HepG2 (cell line): Measurements from ENCODE around the gene ERICH6. TPM values are rescaled to one million over a fixed set of nuclear protein-coding genes. Genes with fewer than 3 reads are reported as not detected.
A peak's percentile ranks its signal among the peaks of the same experiment; 100 is the strongest.

Experiments
- BCL6 ChIP-seq: IDR thresholded peaks from 2 replicates; pipeline ENCODE4 v1.6.1; 2016; ENCODE audit warnings: missing genetic modification reagents, missing compliant biosample characterization
- CAMTA2 ChIP-seq: sonication (generic); formaldehyde crosslinking; IDR thresholded peaks from 2 replicates; pipeline ENCODE4 v1.4.0; 2020; ENCODE audit warnings: mild to moderate bottlenecking, missing genetic modification reagents, borderline replicate concordance
- FOXC1 ChIP-seq: sonication (generic); formaldehyde crosslinking; IDR thresholded peaks from 2 replicates; pipeline ENCODE4 v1.8.0; 2022; ENCODE audit warnings: mild to moderate bottlenecking, missing genetic modification reagents, borderline replicate concordance
- HNF4G ChIP-seq, 2 experiments: sonication (generic) in 1 of 2; formaldehyde crosslinking in 1 of 2; IDR thresholded peaks; 2 replicates each; pipeline versions ENCODE4 v1.4.0 to v1.6.1; 2011 to 2020; ENCODE audit warnings: borderline replicate concordance in 2 of 2, low read depth in 2 of 2, mild to moderate bottlenecking in 2 of 2, low read length in 1 of 2, missing genetic modification reagents in 1 of 2, moderate library complexity in 1 of 2
- HNRNPK ChIP-seq: fragments of 200-400 bp; formaldehyde crosslinking; IDR thresholded peaks from 2 replicates; pipeline ENCODE4 v1.6.1; 2018; ENCODE audit warnings: low read length, low read depth, moderate library complexity, mild to moderate bottlenecking; ENCODE audit not compliant: poor library complexity, severe bottlenecking
- ISL2 ChIP-seq: sonication (generic); formaldehyde crosslinking; IDR thresholded peaks from 2 replicates; pipeline ENCODE4 v1.5.0; 2020; ENCODE audit warnings: missing genetic modification reagents
- KLF15 ChIP-seq: sonication (generic); formaldehyde crosslinking; IDR thresholded peaks from 2 replicates; pipeline ENCODE4 v1.8.1; 2023; ENCODE audit warnings: borderline replicate concordance, mild to moderate bottlenecking, inconsistent platforms, missing genetic modification reagents, mixed read lengths
- MTF1 ChIP-seq: sonication (generic); formaldehyde crosslinking; IDR thresholded peaks from 2 replicates; pipeline ENCODE4 v1.5.0; 2020; ENCODE audit warnings: missing genetic modification reagents
- PAXIP1 ChIP-seq: sonication (generic); formaldehyde crosslinking; conservative IDR thresholded peaks from 2 replicates; pipeline ENCODE4 v1.4.0; 2020; ENCODE audit warnings: mild to moderate bottlenecking, missing genetic modification reagents, moderate library complexity
- PHF8 ChIP-seq: sonication (generic); formaldehyde crosslinking; IDR thresholded peaks from 2 replicates; pipeline ENCODE4 v1.5.0; 2020; ENCODE audit warnings: missing genetic modification reagents
- POLR2AphosphoS5 ChIP-seq: IDR thresholded peaks from 2 replicates; pipeline ENCODE4 v1.6.1; 2012; ENCODE audit warnings: low read depth, low read length
- RBM22 ChIP-seq: fragments of 200-400 bp; formaldehyde crosslinking; optimal IDR thresholded peaks from 2 replicates; pipeline ENCODE3; 2017; ENCODE audit warnings: mild to moderate bottlenecking, low read length, moderate library complexity
- SMC3 ChIP-seq: IDR thresholded peaks from 2 replicates; pipeline ENCODE4 v1.6.1; 2011; ENCODE audit warnings: low read length, improper control_type of control experiment
- TCF12 ChIP-seq, 2 experiments: fragments of 450-650 bp in 1 of 2; sonication (generic) in 1 of 2; formaldehyde crosslinking in 1 of 2; IDR thresholded peaks; 2 replicates each; pipeline versions ENCODE4 v1.6.1 to v1.8.0; 2017 to 2022; ENCODE audit warnings: antibody characterized with exemption in 1 of 2, mild to moderate bottlenecking in 1 of 2, missing genetic modification reagents in 1 of 2, moderate library complexity in 1 of 2
- TSC22D2 ChIP-seq: sonication (generic); formaldehyde crosslinking; IDR thresholded peaks from 2 replicates; pipeline ENCODE4 v1.5.1; 2020; ENCODE audit warnings: missing genetic modification reagents, mild to moderate bottlenecking, borderline replicate concordance
- ZBTB21 ChIP-seq: sonication (generic); formaldehyde crosslinking; IDR thresholded peaks from 2 replicates; pipeline ENCODE4 v1.4.0; 2020; ENCODE audit warnings: missing genetic modification reagents
- ZNF207 ChIP-seq: fragments of 450-650 bp; IDR thresholded peaks from 2 replicates; pipeline ENCODE4 v1.6.1; 2016; ENCODE audit warnings: antibody characterized with exemption, borderline replicate concordance
- ZNF224 ChIP-seq: sonication (generic); formaldehyde crosslinking; IDR thresholded peaks from 2 replicates; pipeline ENCODE4 v1.5.0; 2020; ENCODE audit warnings: mild to moderate bottlenecking, missing genetic modification reagents
- ZNF24 ChIP-seq: fragments of 450-650 bp; IDR thresholded peaks from 2 replicates; pipeline ENCODE4 v1.6.1; 2017; ENCODE audit warnings: antibody characterized with exemption, mild to moderate bottlenecking
- ZNF251 ChIP-seq: sonication (generic); formaldehyde crosslinking; IDR thresholded peaks from 2 replicates; pipeline ENCODE4 v1.9.0; 2021; ENCODE audit warnings: mild to moderate bottlenecking, missing genetic modification reagents
- ZNF333 ChIP-seq: sonication (generic); formaldehyde crosslinking; IDR thresholded peaks from 2 replicates; pipeline ENCODE4 v1.4.0; 2020; ENCODE audit warnings: mild to moderate bottlenecking, missing genetic modification reagents, borderline replicate concordance
- ZNF354B ChIP-seq: sonication (generic); formaldehyde crosslinking; IDR thresholded peaks from 2 replicates; pipeline ENCODE4 v1.8.0; 2022; ENCODE audit warnings: mild to moderate bottlenecking, missing genetic modification reagents
- ZNF562 ChIP-seq: sonication (generic); formaldehyde crosslinking; IDR thresholded peaks from 2 replicates; pipeline ENCODE4 v1.8.0; 2022; ENCODE audit warnings: missing genetic modification reagents, borderline replicate concordance
- ZNF674 ChIP-seq: sonication (generic); formaldehyde crosslinking; IDR thresholded peaks from 2 replicates; pipeline ENCODE4 v1.5.0; 2020; ENCODE audit warnings: low read depth, mild to moderate bottlenecking, missing genetic modification reagents
- ZSCAN12 ChIP-seq: sonication (generic); formaldehyde crosslinking; IDR thresholded peaks from 2 replicates; pipeline ENCODE4 v1.9.0; 2021; ENCODE audit warnings: mild to moderate bottlenecking, missing genetic modification reagents
- polyA plus RNA-seq, 8 experiments: library from polyadenylated mRNA; depleted of rRNA in 3 of 8; stranded (reverse) in 7 of 8; unstranded in 1 of 8; fragments of >200 nt; fragmentation: Illumina TruSeq in 4 of 8; extraction: Trizol in 4 of 8; gene quantifications; 2 replicates each; pipeline versions ENCODE4 v1.2.1 to v1.2.3, GENCODE V29; 2011 to 2016; ENCODE audit warnings: low read depth in 4 of 8, missing spikeins in 1 of 8, mixed read lengths in 1 of 8; ENCODE audit not compliant: insufficient read depth in 1 of 8
- total RNA-seq, 5 experiments: library from RNA; depleted of rRNA; stranded (reverse); fragments of >200 nt; fragmentation: Illumina TruSeq; extraction: Trizol; gene quantifications; 2 replicates each; pipeline ENCODE4 v1.2.3, GENCODE V29; 2016; ENCODE audit warnings: low read depth in 1 of 5
- TF ChIP-seq, protein P1 (sequence below): IDR thresholded peaks from 2 replicates; pipeline ENCODE4 v1.6.1; 2016; ENCODE audit warnings: missing compliant biosample characterization, missing genetic modification reagents, borderline replicate concordance

Gene ERICH6
- total and polyA plus RNA-seq, 2 of the 13 experiments (the other 11 are each of a cell fraction or from before 2014, with no cell fraction given): 0.03 TPM; not detected in 1

DNA sequence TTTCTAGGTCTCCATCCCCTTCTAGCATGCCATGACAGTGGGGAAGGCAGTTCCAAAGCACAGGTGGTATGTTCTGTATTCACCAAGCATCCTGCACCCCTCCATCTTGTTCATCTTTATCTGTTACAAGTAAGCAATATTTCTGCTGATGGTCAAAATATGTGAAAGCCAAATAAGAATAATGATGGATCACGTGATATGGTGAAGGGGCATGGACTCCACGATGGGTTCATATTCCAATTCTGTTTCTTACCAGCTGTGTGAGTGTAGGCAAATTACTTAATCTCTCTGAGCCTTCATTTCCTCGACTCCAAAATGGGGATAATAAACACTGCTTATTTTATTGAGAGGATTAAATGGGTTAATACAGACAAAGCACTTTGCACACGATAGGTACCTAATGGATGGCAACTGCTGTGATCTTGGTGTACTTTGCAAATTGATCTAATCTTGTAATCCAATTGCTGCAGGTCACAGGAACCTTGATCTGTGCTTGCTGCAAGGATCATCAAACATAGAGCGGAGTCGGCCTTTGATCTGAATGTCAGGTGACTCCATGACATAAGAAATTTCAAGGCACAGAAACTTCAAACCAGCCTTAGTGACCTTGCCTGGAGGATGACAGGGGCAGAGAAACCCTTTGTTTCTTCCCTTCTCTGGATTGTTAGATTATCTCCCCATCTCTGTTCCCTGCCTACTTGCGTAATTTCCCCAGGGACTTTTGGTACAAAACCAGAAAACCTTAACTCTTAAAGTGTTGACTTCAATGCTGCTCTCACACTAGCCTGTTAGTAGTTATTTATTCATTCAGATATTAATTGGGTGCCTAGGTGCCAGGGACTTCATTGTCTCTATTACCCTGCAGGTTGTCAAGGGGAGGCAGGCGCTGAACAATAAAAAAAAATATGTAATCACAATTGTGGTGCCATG lies 33.4 kb upstream of the ERICH6 start (continued):
- TF ChIP-seq SMC3 (peak; percentile 31), ZNF251 (CRISPR knock-in tag) (no peak), RBM22 (no peak), ZNF224 (CRISPR knock-in tag) (no peak), TCF12 (IDR thresholded peaks at IDR 0.05) (no peak), TCF12 (CRISPR knock-in tag; IDR thresholded peaks at IDR 0.05) (peak; percentile 84; the same call in 1 of the 2 replicates), PHF8 (peak; percentile 30; the same call in 1 of the 2 replicates), KLF15 (no peak), ZSCAN12 (CRISPR knock-in tag) (no peak), ZNF354B (CRISPR knock-in tag) (no peak), HNRNPK (no peak), ZNF333 (CRISPR knock-in tag) (no peak; the same call in 1 of the 2 replicates), FOXC1 (CRISPR knock-in tag) (no peak), PAXIP1 (CRISPR knock-in tag) (peak; percentile 96), CAMTA2 (CRISPR knock-in tag) (no peak), HNF4G (IDR thresholded peaks at IDR 0.05; ENCODE audit: borderline replicate concordance, low read depth, low read length) (peak; percentile 96), HNF4G (CRISPR knock-in tag; IDR thresholded peaks at IDR 0.05; ENCODE audit: borderline replicate concordance, low read depth) (peak; percentile 92), BCL6 (CRISPR knock-in tag) (peak; percentile 96), ZNF562 (CRISPR knock-in tag) (no peak), ZNF207 (no peak), ZNF674 (CRISPR knock-in tag) (no peak), TSC22D2 (CRISPR knock-in tag) (no peak), POLR2AphosphoS5 (no peak), ZNF24 (no peak), ZBTB21 (CRISPR knock-in tag) (peak; percentile 72), MTF1 (0 out of 2 replicates have a peak, but pooled peaks have one; percentile 33), ISL2 (CRISPR knock-in tag) (peak; percentile 99)
- TF ChIP-seq, protein P1, sequence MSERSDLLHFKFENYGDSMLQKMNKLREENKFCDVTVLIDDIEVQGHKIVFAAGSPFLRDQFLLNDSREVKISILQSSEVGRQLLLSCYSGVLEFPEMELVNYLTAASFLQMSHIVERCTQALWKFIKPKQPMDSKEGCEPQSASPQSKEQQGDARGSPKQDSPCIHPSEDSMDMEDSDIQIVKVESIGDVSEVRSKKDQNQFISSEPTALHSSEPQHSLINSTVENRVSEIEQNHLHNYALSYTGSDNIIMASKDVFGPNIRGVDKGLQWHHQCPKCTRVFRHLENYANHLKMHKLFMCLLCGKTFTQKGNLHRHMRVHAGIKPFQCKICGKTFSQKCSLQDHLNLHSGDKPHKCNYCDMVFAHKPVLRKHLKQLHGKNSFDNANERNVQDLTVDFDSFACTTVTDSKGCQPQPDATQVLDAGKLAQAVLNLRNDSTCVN (CRISPR knock-in tag): peak; percentile 89
